Coronary artery (tissue), 2 donors: ENCODE measurements around the gene ARL4A.
"Not testable (repeated sequence)": the region's sequence is repeated elsewhere in the genome, so short reads cannot be mapped to it uniquely, and the experiment has no call there.

Experiments used
- DNase-seq: peaks from one replicate; pipeline ENCODE4 v3.0.0-alpha.2; 2017; ENCODE audit warnings: low spot score
- H3K27ac ChIP-seq, 2 donors: fragments of 200-600 bp; sonication (generic); one replicate each; pipeline ENCODE4 v1.5.1; 2016 to 2019
- H3K4me3 ChIP-seq: fragments of 200-600 bp; sonication (generic); 2 replicates; pipeline ENCODE4 v1.5.1; 2016; ENCODE audit warnings: mild to moderate bottlenecking, moderate library complexity
- TF ChIP-seq, protein P1 (sequence below): fragments of 200-600 bp; sonication (generic); IDR thresholded peaks from one replicate; pipeline ENCODE4 v1.5.1; 2019; ENCODE audit warnings: antibody characterized with exemption

The ARL4A gene

DNA sequence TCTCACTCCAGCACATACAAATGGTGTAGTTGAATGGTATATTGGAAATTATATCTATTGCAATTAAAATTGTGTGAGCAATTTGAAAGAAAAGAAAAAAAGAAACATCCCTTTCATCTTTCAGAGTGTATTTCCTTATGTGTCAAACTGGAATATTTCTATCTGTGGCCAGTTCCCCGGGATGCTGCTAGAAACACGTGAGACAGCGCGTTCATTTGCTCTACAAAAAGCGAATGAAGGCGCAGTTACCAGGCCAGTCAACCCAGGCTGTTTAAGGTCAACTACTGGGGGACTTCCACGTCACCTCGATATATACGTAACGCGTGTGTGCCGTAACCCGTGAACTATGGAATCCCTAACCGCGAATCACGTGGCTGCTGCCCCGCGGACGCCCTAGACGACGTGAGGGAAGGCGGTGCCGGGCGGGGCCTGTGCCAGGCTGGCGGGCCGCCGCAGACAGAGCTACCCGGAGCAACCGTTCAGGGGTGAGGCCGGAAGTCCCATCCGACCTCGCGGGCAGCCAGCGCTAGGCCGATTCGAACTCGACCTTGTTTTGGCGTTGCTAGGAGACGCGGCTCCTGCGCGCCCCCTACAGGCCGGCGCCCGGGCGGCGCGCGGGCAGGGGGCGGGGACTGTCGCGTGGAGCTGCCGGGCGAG is 1.1 kb upstream of the ARL4A start:
- Histone ChIP-seq H3K4me3 (peak overlapping the region; percentile 95), H3K27ac (peak overlapping the region; percentile 71 to 93)
- TF ChIP-seq, protein P1, sequence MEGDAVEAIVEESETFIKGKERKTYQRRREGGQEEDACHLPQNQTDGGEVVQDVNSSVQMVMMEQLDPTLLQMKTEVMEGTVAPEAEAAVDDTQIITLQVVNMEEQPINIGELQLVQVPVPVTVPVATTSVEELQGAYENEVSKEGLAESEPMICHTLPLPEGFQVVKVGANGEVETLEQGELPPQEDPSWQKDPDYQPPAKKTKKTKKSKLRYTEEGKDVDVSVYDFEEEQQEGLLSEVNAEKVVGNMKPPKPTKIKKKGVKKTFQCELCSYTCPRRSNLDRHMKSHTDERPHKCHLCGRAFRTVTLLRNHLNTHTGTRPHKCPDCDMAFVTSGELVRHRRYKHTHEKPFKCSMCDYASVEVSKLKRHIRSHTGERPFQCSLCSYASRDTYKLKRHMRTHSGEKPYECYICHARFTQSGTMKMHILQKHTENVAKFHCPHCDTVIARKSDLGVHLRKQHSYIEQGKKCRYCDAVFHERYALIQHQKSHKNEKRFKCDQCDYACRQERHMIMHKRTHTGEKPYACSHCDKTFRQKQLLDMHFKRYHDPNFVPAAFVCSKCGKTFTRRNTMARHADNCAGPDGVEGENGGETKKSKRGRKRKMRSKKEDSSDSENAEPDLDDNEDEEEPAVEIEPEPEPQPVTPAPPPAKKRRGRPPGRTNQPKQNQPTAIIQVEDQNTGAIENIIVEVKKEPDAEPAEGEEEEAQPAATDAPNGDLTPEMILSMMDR, result peak; percentile 98
- peak; percentile 97 for DNase-seq

- no peak for DNase-seq
- Histone ChIP-seq H3K4me3 (peak overlapping the region; percentile 95), H3K27ac (peak overlapping the region; percentile 71 to 93)
- TF ChIP-seq, protein P1, result no peak
Observed at GRCh38 chr7:12687718-12688171, 312 bp downstream of the ARL4A start.

DNA sequence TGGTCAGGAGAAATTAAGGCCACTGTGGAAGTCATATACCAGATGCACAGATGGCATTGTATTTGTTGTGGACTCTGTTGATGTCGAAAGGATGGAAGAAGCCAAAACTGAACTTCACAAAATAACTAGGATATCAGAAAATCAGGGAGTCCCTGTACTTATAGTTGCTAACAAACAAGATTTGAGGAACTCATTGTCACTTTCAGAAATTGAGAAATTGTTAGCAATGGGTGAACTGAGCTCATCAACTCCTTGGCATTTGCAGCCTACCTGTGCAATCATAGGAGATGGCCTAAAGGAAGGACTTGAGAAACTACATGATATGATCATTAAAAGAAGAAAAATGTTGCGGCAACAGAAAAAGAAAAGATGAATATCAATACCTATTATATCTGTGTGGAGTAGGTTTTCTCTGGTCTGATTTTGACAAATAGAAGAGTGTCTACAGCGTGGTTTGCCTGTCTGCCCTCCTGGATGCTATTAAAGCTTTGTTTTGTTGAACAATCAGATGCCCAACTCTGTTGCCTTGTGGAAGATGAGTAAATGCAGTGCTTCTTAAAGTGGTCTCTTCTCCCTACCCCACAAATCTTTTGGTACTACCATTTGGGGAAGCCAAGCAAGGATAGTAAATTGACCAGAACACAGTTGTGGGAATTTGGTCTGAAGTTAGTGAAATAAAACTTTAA is 1.2 kb downstream of the ARL4A start:
- not testable (repeated sequence) for H3K27ac ChIP-seq, DNase-seq
- peak overlapping the region; percentile 95 for H3K4me3 ChIP-seq

DNA sequence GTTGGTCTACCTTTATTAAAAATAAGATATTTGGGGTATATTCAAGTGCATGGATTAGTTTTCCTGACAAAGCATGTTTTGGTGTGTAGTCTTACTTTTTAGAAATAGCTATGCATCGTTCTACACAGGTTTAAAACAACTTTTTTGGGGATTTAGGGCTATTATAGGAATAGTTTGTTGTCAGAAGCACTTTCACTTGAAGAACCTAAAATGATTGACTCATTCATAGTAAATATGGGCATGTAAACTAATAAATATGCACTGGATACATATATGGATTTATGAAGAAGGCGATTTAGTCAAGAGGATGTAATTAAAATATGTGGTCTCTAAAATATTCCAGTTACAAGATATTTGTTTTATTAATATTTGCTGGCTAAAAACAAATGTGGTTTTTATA is 2.0 kb downstream of the ARL4A start:
- no peak for DNase-seq
- TF ChIP-seq, protein P1, result no peak
- Histone ChIP-seq H3K27ac (no peak overlapping the region), H3K4me3 (peak overlapping the region; percentile 54)

DNA sequence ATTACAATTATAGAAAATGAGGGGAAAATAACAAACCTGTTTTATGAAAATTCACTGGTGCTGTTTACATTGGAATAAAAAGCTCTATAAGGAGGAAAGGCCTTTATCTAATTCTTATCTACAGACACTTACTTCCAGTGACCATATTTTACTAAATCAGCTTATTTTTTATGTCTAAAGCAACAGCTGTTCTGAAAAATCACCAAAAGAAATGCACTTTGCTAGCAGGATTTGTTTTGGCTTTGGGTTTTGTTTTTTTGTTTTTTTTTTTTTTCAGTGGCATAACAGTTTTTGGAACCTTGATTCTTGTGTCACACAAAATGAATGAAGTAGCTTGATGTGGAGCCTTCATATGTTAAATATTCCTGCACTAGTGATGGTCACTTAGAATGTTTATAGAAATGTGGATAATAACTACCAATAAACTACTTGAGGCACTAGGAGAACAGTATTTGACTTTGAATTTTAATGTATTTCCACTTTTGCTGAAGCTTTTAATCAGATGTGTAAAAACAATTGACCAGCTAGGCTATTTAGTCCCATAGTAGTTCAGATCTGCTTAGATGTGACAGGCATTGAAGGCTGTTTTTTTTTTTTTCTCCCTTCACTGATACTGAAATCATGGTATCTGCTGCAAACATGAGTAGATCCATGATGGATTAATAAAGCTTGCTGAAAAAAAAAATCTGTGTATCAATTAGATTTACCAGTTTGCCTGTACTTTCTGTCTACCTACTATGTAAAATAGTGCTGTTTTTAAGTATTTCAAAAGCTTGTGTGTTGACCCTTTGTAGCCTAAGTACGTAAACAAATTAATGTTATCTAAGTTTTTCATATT is 2.8 kb downstream of the ARL4A start:
- H3K27ac ChIP-seq, result no peak overlapping the region
- TF ChIP-seq, protein P1, result no peak
- peak overlapping the region; percentile 54 for H3K4me3 ChIP-seq
- no peak for DNase-seq

DNA sequence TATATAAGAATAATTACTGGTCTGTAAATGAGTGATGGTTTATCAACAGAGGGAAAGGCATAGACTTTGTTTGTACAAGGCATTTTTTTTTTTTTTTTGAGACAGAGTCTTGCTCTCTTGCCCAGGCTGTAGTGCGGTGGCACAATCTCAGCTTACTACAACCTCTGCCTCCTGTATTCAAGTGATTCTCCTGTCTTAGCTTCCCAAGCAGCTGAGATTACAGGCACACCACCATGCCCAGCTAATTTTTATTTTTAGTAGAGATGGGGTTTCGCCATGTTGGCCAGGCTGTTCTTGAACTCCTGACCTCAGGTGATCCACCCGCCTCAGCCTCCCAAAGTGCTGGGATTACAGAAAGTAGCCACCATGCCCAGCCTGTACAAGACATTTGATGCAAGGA is 4.0 kb downstream of the ARL4A start:
- not testable (repeated sequence) for DNase-seq, H3K27ac ChIP-seq, H3K4me3 ChIP-seq

GRCh38 chr7:12692035-12692434 is 4.6 kb downstream of the ARL4A start:
- DNase-seq, result no peak
- Histone ChIP-seq H3K4me3 (no peak overlapping the region), H3K27ac (no peak overlapping the region)
- TF ChIP-seq, protein P1, result no peak
